ENCODE results near the gene S100A5.
A peak's percentile ranks its signal among the peaks of the same experiment; 100 is the strongest.
"Not testable (repeated sequence)": the region's sequence is repeated elsewhere in the genome, so short reads cannot be mapped to it uniquely, and the experiment has no call there.

The S100A5 gene

DNA sequence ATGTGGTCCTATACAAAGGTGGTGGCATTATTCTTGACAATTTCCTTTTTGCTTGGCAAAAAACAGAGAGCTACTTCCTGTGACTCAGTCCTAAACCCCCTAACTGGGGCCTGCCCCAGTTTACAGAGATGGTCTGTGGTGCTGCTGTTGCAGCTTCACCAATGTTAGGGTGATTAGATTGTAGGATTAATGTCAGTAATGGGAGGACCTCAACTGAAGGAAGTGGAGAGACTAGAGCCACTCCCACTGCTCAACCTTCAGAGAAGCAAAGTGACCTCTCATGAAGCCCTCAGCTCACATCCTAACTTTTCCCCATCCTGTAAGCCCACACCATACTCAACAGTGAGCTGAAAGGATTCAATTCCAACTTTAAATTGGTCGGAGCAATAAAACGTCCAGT, 8.6 kb downstream of the S100A5 start:
- no peak for DNase-seq

DNA sequence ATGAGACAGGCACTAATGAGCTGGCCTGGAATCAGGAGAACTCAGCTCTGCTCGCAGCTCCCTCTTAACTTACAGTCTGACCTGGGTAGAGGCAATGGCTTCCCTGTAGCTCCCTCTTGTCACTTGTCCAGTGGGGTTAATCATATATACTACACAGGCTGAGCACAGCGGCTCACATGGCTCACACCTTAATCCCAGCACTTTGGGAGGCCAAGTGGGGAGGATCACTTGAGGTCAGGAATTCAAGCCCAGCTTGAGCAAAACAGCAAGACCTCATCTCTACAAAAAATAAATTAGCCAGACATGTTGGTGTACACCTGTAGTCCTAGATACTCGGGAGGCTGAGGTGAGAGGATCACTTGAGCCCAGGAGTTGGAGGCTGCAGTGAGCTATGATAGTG, 9.1 kb downstream of the S100A5 start:
- no peak for DNase-seq

DNA sequence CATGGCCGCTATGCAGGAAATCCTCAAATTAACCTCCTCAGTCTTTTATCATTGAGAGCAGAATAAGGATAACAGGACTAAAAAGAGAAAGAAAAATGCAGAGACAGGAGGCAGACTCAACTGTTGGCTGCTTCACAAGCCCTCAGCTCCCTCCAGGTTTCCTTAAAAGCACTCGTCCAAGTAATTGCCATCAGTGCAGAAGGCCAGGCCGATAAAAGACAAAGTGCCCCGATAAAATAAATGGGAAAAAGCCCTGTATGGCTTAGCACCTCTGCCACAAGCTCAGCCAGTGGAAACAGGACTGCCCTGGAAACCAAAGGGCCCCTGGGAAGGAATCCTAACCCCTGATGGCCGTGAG, 13.1 kb downstream of the S100A5 start:
- no peak for DNase-seq

DNA sequence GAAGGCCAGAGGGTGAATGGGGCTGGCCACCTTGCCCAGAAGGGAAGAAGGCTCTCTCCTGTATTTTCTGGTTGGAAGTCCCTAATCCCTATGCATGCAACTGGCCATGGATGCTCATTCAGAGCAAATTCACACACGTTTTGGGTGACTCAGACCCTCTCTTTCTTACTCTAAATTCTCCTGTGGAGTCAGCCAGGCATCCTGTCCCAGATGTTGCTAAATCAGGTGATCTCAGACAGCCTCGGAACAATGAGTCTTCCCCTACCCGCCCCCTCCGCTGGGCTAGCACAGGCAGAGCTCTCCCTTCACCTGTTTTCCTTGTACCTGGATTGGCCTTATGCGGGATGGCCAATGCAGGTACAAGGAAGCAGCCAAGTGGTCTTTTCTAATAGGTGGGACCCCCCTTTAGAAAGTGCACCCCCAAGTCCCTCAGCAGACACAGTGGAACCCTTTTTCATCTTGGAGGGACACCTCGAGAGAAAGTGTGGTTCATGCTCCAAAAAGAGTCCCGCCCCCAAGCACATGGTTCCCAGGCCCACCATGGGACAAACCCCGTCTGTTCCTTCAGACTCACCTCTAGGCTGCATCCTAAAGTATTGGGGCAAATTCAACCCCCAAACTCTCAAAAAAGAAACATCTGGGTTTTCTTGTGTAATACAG, 13.6 kb downstream of the S100A5 start:
- no peak for DNase-seq

DNA sequence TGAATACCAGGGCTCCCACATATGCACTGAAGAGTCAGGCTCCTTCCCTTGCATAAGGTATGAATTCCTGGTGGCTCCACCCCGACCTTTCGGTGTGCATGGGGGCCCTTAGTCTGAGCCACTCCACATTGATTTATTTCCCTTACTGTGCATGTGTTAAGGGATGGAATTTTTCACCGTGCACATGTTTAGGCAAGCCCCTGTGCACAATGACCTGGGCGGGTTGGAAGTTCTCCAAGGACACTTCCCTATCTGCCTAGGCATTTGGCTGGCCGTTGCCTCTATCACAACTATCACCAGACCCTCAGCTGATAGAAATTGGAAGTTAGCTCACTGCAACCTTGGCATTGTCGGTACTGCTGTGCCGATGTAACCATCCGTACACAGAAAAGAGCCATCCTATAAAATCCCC, 14.6 kb downstream of the S100A5 start:
- DNase-seq: peak; percentile 83

GRCh38 chr1:153525088-153525728, 15.5 kb downstream of the S100A5 start:
- no peak for DNase-seq

DNA sequence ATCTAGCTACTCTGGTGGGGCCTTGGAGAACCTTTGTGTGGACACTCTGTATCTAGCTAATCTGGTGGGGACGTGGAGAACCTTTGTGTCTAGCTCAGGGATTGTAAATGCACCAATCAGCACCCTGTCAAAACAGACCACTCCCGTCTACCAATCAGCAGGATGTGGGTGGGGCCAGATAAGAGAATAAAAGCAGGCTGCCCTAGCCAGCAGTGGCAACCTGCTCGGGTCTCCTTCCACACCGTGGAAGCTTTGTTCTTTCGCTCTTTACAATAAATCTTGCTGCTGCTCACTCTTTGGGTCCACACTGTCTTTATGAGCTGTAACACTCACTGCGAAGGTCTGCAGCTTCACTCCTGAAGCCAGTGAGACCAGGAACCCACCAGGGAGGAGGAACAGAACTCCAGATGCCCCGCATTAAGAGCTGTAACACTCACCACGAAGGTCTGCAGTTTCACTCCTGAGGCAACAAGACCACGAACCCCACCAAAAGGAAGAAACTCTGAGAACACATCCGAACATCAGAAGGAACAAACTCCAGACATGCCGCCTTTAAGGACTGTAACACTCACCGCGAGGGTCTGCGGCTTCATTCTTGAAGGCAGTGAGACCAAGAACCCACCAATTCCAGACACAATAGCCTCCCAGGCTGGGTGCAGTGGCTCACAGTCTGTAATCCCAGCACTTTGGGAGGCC, 18.2 kb downstream of the S100A5 start:
- DNase-seq: not testable (repeated sequence)

- DNase-seq: not testable (repeated sequence)
Observed at GRCh38 chr1:153521808-153522207, 18.9 kb downstream of the S100A5 start.

DNA sequence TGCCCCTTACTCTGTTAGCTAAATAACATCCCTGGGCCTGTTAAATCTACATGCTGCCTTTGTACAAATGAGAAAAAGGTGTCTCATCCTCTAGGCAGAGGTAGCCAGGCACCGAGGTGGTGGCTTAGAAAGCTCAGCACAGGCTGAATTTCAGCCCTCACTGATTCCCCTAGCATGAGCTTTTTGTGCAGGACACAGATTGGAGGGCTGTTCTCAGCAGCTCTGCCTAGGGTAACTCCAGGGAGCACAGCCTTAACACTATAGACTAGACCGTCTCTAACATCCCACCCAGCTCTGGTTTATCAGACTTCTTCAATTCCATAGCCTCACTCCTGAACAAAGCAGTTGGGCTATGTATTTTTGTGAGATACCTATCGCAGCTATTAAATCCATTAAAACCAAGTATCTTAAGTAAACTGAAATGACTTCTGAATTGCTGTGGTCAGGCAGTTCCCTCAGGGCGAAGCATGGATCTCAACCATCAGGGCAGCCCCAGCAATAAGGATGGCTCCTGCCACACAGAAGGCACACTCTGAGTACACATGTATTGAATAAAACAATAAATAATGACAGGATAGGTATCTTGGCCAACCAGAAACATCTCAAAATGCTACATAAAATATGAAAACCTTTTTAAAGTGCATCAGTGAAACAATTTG, 19.8 kb downstream of the S100A5 start:
- DNase-seq: no peak

- not testable (repeated sequence) for DNase-seq
Observed at GRCh38 chr1:153520137-153520691, 20.5 kb downstream of the S100A5 start.

GRCh38 chr1:153519242-153519641, 21.5 kb downstream of the S100A5 start:
- DNase-seq: no peak

GRCh38 chr1:153515504-153516394, 25.0 kb downstream of the S100A5 start:
- DNase-seq: no peak

DNA sequence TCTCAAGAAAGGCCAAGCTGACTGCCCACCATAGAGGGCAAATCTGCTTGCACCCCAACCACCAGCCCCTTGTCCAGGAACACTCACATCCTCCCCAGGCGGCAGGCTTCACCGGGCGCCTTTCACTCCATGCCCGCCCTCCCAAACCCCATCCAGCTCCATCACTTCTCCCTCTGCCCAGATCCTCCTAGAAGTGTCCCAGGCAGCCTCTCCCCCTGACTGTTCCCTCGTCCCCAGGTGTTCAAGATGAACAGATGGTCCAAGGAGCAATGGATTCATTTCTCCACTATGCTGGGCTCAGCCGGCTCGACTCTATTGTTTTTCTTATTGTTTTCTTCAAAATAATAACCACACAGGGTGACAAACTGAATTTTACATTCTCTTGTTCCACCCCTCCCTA, 27.1 kb downstream of the S100A5 start:
- DNase-seq: no peak

- DNase-seq: no peak
Observed at GRCh38 chr1:153513023-153513422, 27.7 kb downstream of the S100A5 start.

- DNase-seq: peak; percentile 37
Observed at GRCh38 chr1:153510984-153511410, 29.7 kb downstream of the S100A5 start.

- DNase-seq: no peak
Observed at GRCh38 chr1:153509729-153510354, 30.9 kb downstream of the S100A5 start.

- no peak for DNase-seq
Observed at GRCh38 chr1:153509036-153509435, 31.7 kb downstream of the S100A5 start.

DNA sequence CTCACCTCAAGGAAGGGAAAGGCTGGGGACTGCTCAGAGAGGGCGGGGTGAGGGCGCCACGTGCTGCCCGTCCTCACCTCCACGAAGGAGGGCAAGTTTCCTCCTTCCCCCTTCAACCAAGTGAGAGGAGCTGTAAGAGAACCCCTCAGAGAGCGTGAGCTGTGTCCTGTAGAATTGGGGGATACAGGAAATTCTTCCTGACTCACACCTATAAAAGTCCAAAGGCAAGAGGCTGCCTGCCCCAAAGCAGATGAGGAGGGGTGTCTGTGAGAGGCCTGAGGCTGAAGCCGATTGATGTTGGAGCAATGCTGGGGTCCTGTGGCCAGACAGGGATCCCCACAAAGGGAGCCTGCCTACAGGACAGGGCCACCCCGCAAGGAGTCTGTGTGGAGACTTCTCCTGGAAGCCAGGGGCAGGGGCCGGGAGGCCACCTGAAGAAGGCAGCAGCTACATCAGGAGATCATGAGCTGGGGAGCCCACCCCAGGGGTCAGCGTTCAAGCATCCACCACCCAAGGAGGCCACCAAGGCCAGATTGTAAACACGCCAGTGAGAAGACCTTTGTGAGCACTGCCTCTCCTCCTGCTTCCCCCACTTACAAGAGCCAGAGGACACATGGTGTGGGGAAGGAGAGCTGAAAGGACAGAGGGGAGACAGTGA, 32.7 kb downstream of the S100A5 start:
- no peak for DNase-seq

DNA sequence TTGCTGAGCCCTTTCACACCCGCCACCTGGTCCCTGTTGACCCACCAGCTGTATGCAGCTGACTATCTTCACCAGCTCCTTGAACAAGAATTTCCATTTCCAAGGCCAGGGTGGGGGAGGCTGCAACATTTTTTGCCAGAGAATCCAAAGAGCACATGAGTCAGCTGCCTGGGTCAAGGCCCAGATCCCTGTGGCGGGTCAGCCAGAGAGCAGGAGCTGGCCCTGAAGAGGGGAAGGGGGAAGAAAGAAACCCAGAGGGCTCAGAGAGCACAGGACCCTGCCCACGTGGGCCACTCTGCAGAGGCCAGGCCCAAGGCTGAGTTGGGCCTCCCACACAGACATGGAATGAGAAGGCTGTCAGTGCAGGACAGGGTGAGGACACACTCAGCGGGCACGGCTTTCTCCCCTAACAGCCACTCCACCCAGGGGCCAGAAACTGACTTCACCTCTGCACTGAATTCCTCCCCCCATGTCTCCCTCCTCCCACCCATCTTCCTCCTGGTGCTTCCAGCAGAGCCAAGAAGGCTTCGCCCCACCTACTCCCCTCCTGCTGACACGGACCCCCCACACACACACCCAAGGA, 33.8 kb downstream of the S100A5 start:
- no peak for DNase-seq

DNA sequence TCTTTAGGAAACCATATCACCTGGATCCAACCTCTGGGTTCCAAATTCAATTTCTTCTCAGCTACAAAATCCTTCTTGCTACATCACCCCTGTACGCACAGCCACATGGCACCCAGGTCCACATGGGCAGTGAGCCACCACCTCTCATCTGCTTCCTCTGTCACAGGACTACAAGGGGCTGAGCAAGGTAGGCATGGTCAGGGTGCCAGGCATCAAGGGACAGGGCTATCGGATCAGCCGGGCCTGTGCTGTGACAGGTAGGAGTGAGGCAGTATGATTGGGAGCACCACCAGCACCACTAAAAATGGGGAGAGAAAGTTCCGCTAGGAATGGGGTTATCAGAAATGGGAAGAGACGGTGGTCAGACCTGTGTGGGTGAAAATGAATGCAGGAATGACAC, 34.3 kb downstream of the S100A5 start:
- no peak for DNase-seq

DNA sequence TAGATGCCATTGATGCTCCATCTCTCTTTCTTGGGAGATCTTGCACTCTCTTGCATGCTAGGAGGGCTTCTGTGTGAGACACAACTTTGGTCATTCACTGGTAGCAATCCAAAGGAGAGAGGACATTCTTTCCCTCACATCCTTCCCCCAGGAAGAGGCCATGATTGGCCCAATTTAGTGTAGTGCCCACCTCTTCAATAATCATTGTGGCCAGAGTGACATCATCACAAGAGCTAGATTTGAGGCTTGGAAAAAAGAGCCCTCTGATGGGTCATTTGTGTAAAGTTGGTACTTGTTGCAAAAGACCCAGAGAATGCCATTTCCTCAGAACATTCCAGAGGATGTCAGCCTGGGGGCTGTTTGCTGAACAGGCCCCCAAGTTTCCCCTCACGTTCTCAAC, 35.2 kb downstream of the S100A5 start:
- DNase-seq: no peak

Data from DMS79 (cell line).